Central memory CD4-positive, alpha-beta T cell (primary cell): Measurements from ENCODE around the gene CUEDC1.
"Not testable (repeated sequence)": the region's sequence is repeated elsewhere in the genome, so short reads cannot be mapped to it uniquely, and the experiment has no call there.

ENCODE experiments used
- DNase-seq: peaks from one replicate; pipeline ENCODE4 v3.0.0; 2022

CUEDC1 gene

DNA sequence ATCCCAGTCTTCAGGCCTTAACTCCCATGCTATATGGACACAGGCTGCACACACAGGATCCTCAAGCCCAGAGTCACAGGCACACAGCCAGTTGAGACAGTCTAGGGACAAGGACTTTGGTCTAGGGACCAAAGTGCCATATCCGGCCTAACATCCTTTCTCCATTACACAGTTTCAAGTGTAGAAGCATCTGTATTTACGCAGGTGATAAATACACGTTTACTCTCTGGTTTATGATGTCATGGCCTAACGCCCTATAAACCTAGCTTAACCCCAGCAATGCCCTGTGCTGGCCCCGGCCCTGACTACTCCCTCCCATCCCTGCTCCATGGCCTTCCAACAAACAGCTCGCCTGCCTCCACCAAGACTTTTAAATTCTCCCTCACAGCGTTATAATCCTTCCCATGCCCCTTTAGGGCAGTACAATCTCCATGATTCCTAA is 17.1 kb downstream of the CUEDC1 start:
- no peak for DNase-seq

DNA sequence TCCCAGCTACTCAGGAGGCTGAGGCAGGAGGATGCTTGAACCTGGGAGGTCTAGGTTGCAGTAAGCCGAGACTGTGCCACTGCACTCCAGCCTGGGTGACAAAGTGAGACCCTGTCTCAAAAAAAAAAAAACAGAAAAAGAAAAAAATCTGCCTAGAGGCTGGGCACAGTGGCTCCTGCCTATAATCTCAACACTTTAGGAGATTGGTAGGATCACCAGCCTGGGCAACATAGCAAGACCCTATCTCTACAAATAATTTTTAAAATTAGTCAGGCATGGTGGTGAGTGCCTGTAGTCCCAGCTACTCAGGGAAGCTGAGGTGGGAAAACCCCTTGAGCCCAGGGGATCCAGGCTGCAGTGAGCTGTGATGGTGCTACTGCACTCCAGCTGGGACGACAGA is 17.7 kb downstream of the CUEDC1 start:
- no peak for DNase-seq

DNA sequence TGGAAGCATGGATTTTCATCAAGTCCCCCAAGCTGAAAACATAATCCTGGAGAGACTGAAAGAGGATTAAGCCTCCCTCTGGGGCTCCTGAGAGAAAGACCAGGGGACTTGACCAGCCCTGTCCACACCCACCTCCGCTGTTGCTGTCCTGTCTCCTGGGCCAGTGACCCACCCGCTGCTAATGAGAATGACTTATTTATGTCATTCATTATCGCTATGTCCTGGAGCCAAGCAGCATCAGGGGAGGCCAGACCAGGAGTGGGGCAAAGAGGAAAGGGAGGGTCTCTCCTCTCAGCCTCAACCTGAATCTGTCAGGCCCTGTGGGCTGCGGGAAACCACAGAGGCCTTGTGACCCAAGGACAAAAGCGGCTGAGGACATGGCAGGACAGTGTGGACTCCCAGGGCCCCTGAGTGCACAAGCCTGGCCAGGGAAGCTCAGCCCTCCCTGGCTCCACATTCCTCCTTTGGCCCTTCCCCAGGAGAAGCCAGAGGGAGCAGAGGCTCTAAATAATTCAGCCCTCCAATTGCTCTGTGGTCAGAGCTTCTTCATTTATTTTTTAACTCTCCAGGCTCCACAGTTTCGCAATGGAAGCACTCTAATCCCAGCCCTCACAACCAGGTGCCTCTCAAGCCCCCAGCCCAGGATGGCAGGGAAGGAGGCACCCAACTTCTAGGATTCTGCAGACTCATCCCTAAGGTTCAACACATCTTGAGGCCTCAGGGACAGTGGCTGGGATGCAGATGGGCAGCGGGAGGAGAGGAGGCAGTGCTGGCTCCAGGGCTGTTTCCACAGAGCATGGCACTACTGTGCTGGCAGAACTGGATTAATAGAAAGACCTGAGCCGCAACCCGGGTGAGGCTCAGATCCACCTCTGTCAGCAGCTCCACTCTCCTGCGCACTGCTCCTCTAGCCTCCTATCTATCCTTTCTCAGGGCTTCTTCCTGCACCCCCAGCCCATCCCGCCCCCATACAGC is 19.1 kb downstream of the CUEDC1 start:
- DNase-seq, result no peak

DNA sequence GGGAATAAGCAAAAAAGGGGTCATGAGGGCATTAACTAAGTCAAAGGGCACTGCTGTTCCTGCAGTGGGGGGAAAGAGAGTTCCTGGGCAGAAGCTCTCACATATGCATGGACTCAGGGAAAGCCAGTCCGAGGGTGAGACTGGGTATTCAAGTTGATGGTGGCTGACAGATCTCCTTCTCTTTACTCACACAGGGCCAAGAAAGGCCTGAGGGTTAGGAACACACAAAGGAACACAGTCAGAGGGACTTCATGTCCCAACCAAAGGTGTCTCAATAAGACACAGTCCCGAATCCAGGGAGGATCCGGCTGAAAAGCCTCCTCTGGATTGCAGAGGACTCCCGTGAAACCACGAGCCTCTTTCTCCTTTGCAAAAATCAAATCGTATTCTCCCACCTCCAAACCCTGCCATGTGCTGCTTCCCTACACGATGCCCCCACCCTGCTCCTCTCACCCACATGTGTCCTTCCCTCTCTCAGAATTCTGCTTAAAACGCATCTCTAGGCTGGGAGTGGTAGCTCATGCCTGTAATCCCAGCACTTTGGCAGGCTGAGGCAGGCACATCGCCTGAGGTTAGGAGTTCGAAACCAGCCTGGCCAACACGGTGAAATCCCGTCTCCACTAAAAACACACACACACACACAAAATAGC is 23.6 kb downstream of the CUEDC1 start:
- no peak for DNase-seq

DNA sequence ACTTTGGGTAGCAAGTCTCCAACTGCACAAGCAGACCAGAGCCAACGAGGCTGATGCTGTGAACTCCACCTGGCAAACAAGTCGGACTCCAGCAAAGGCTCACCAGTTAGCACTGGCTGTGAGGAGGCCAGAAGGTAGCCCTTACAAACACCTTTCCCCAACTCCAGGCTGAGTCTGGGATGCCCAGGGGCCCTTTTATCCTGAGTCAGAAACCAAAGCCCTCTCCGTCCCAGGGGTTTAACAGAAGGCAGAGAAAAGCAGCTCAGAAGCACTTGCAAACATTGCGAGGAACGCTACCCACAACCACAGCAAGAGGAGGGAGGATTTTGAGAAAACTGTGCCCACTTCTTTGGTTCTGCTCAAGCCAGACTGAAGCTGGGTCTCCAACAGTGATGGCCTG is 25.0 kb downstream of the CUEDC1 start:
- no peak for DNase-seq

DNA sequence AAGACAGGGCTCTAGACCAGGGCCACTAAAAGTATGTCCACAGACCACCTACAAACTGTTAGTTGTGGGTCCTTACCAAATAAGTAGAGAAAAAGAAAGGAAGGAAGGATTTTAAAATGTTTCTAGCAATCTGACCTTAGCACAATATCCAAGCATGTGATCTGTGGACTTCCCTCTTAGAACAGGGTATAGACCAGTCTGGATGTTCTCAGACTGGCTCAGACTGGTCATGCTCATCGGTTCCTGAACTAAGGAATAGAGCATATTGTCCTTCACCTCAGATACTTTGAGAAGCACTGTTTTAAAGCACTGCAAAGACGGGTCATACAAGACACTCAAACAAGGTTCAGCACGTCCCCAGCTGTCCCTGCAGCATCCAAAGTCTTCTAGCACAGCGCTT is 25.8 kb downstream of the CUEDC1 start:
- DNase-seq, result no peak

DNA sequence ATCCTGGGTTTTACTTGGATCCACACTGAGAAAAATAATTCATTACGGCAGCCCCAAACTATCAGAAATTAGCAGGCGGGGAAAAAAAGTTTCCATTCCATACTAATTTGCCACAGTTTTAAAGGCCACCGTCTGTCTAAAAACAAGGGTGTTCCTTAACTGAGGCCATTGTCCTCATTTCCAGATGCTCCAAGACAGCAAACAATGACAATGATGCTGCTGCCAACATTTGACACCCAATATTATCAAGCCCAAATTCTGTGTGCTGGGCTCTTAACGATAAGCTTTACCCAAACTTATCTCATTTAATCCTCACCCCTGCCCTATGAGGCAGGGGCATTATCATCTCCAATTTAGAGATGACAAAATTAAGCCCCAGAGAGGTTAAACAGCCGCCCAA is 26.3 kb downstream of the CUEDC1 start:
- DNase-seq, result no peak

DNA sequence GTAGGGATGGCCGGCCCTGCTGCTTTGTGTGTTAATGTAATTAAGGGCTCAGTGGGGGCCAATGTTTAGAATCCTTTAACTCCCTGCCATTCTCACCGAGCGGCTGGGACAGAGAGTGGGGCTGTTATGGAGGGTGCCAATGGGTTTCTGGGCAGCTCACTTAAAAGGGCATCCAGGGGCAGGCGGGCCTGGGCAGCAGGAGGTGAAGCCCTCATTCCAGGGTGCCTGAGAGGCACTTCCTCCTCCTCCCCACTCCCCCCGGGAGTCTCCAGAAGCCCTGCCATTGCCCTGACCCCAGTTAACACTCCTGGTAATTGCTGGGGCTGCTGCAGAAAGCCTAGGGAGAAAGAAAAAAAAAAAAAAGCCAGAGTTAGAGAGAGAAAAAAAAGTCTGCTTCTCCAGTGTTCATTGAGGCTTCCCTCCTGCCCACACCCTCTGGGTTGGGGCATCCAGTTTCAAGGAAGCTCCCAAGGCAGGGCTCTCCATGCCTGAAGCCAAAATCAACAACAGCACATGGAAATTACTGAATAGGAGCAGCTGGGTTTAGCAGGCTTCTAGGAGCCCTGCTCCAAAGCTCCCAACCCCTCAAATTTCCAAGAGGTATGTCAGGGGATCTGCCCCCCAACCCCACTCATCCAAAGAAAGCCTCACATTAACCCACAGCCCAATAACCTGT is 28.0 kb downstream of the CUEDC1 start:
- DNase-seq, result no peak

DNA sequence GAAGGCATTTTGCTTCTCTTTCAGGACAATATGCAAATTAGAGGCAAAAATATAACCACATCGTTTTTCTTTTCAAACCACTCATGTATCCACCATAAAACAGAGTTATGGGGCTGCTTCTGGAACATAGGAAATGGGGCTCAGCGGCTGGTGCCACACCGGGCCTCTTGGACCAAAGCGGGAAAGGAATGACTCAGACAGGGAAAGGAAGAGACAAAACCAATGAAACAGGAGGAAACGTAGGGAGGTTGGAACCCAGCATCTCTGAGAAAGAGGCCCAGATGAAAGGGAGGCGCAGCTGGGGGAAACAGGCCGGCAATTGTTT is 28.5 kb downstream of the CUEDC1 start:
- DNase-seq, result no peak

DNA sequence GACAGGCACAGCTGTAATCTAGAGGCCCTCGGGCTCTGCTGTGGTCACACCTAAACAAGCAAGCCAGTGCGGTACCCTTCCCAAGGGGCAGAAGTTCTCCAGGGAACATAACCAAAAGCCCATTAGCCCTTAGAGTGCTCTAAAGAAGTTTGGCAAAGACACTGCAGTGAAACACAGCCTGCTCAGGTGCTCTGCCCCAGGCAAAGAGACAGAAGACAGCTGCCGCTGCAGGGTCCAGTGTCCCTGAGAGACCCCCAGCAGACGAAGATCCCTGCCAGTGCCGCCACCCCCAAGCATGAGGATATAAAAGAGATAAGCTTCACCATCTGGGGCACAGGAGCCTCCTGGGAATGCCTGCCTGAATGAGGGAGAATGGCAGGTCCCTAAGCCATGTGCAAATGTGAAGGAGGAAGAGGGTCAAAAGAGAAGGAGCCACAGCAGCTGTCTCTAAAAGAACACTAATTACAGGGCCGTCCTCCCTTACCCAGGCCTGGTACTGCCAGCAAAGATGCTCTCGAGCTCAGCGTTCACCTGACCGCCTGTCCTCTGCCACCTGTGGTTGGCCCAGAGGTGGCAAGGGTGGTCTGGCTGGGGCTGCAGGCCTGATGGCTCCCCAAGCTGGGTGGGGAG is 29.7 kb downstream of the CUEDC1 start:
- no peak for DNase-seq

DNA sequence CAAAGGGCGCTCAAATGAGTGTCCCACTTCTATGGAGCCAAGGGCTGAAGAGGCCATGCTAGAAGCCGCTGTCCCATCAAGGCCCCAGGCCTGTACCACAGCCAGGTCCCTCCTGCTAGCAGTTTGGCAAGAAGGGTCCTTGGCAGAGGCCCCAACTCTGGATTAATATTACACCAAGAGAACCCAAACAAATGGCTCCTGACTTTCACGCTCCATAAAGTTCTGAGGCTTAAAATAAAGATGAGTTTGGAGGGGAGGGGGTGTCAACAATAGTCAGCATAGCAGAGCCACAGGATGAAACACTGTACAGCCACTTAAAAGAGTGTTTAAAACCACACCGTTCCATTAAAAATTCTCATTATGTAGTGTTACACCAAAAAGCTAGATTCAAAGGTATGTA is 30.5 kb downstream of the CUEDC1 start:
- DNase-seq, result no peak

DNA sequence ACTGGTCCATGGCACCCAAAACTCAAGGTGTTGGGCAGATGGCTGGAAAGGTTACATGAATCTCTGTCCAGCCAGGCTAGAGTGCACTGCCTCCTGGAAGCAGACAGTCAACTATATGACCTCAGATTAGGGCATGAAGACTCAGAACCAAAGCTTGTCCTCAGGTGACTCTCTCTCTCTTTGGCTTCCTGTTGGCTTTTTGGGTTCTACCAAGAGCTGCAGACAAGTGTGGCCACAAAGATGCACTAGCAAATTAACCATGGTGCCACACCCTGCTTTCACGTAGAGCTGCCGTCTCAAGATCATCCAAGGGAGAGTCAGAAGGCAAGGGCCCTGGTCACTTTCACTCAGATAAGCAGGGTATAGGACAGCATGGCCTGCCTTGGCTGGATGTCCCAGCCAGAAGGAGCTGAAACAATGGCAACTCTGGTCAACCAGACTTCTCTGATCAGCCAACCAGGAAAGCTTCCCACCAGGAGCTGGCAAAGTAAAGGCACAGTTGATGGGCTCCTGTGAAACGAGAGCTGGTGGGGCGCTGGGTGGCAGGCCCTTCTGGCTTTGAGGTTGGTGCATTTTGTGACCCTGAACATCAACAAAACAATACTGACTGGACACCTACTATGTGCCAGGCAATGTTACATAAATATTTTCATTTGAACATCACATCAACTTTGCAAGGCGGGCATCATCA is 31.9 kb downstream of the CUEDC1 start:
- DNase-seq, result no peak

DNA sequence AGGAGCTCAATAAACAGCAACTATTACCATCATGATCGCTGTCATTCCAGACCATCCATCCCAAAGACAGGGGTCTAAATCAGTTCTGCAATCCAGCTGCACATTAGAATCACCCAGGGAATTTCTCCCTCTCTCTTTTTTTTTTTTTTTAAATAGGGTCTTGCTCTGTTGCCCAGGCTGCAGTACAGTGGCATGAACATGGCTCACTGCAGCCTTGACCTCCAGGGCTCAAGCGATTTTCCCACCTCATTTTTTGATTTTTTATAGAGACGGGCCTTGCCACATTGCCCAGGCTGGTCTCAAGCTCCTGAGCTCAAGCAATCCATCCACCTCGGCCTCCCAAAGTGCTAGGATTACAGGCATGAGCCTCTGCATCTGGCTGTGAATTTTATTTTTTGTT is 32.5 kb downstream of the CUEDC1 start:
- DNase-seq, result not testable (repeated sequence)

DNA sequence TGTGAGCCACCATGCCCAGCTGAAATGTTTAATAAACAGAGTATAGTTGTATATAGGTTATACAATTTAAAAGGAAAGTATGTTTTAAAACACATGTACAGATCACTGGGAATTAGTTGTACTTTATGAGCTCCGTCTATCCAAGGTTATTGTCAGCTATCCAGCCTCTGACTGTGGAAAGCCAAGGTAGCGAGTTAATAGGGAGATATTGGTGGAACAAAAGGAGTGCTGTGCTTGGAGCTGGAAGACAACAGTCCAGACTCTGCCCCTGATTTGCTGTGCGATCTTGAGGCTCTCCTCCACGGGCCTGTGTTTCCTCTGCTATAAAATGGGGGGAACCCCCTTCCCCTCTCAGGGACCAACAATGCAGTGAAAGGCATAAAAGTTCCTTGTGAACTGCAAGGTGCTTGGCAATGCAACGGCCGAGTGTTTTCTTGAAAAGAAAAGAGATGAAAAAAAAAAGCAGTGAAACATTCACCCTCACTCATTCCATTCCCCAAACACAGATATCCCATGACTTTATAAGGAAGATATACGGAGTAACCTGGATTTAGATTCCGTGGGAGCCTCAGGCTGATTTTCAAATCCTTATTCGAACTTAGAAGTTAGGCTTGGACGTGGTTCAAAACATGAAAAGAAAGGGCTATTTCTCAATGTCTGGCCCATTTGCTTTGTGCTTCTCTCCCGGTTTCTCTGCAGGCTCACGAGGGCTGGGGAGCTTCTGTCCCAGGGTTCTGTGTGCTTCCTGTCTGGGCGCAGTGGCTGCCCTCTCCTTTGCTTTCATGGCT is 34.1 kb downstream of the CUEDC1 start:
- DNase-seq, result no peak

DNA sequence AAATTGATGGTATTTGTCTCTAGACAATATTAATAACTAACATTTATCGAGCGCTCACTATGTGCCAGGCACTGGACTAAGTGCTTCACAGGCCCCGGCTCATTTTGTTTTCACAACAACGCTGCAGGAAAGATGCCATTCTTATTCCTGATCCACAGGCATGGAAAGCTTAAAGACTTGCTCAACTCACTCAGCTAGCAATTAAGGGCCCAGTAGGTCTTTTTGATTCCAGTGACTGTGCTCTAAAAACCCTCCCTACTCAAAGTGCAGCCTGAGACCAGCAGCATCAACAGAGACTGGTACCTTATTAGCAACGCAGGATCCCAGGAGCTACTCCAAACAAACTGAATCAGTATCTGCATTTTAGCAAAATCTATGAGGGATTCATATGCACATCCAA is 35.3 kb downstream of the CUEDC1 start:
- DNase-seq, result no peak

DNA sequence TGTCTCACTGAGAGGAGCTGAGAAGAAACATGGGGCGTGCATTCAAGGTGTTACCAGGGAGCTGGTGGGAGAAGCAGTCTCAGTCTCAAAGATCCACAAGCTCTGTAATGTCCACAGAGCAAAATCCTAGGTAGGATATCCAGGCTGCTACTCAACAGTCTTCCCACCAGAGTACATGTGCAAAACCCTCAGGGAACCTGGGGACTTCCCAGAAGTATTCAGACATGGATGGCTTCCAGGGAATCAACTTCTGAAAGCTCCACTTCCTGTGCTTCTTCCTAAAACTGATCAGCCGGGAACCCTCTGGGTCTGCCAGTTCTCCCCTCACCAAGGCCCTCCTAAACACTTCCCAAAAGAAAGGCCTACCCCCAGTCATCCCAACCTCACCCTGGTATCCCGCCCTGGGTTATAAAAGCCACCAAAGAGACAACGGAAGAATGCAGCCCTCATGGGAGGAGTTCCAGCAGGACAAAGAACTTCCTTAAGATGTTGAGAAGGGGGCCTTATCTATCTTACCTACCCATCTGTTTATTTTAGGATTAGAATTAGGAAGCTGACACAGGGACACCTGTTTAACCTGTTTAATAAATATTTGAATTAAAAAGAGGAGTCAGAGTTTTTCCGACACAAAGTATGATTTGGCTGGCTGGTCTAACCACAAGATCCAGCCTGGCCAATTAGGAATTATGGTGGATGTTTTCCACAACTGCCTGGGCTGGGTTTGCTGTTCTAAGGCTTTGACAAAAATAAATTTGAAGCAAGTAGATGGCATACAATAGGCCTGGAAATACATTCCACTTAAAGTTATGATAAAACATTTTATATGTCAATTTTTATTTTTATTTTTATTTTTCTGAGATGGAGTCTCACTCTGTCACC is 37.0 kb downstream of the CUEDC1 start:
- DNase-seq, result no peak

DNA sequence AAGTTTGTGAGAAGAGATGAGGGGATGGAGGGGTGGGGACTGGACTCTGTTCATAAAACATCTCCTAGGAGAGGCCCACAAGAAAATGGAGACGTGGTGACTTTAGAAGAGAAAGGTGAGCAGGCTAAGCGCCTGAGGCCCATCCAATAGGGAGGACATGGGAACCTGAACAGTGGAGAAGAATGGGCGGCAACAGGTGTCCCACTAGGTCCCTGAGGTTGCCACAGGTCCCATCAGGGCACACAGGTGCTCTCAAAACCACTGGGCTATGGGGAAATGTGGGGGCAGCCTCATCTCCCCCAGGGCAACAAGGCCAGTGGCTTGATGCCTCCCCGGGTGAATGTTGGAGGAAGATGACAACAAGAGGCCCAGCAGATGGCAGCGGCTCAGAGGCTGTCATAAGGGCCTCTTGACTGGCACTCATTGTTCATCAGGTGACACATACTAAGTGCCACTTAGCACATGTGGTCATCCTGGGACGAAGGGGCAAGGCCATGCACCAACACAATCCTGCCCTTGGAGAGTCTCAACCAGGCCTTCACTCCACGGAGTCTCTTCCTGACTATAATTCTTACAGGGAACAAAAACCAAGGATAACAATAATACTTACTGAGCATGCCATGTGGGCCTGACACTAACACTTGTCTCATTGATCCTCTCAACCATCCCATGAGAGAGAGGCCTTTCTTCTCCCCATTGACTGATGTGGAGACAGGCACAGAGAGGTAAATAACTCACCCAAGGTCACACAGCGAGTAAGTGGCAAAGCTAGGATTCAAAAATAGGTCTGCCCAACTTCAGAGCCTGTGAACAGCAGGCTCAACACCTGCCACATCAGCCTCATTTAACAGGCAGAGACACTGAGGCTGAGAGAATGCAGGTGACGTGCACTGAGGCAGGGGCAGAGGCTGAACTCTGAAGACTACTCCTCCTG is 38.0 kb downstream of the CUEDC1 start:
- peak; percentile 4 for DNase-seq

DNA sequence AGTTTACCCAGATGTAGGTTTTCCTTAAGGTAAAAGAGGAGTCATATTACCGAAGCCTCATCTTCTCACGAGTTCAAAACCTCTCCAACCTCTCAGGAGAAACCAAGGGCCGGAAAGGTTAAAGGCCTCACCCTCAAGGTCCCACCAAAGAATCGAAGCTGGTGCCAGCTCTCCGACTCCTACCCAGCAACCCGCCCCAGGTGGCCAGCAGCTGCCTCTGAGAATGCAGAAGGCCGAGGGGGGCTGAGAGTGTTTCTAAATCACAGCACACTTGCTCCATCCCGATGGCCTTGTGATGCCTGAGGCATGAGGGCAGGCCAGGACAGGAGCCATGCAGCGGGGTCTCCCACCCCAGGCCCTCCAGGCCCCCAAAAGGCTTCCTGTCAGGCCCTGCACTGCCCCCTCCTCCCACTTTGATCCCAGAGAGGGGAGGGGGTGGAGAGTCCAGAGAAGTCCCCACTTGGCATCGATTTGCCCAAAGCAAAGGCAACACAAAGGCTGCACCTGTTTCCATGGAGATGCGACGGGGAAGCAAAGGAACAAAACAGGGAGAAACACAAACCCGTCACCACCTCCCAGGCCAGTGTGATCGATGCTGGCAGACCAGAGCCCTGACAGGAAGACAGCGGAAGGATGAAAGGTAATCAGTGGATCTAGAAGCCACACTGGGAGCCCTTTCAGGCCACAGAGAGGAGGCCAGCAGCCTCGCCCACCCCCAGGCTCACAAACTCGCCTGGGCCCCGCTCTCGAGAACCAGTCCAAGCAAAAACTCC is 39.0 kb downstream of the CUEDC1 start:
- DNase-seq, result no peak

DNA sequence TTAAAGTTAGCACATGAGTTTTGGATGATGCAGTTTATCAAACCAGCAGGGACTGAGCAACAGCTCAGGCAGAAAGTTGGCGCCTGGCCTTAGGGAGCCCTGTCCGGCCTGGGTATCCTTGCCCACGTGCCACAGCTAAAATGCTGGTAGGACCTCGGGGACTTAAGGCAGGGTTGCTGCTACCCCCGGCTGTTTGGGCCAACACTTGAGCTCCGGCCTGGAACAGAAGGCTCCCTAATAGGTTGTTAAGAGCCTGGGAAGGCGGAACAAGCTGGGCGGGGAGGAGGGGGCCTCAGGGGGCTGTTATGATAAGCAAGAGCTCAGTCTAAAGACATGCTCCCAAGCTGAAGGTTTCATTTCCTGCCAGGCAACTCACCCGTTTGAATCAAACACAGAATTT is 39.7 kb downstream of the CUEDC1 start:
- no peak for DNase-seq
